Choroid plexus epithelial cell (primary cell): ENCODE data around the gene MRTFA.

Experiments used
- DNase-seq: peaks from one replicate; pipeline ENCODE4 v3.0.0-alpha.2; 2010; ENCODE audit warnings: low read depth
- H3K4me3 ChIP-seq: 2 replicates; pipeline ENCODE4 v1.5.1; 2011; ENCODE audit warnings: low read depth, mild to moderate bottlenecking, control low read depth, low read length, moderate library complexity
- TF ChIP-seq, protein P1 (sequence below): conservative IDR thresholded peaks from 2 replicates; pipeline ENCODE4 v1.5.1; 2011; ENCODE audit warnings: low read depth, mild to moderate bottlenecking, control low read depth, inconsistent platforms, low read length, moderate library complexity

MRTFA gene

DNA sequence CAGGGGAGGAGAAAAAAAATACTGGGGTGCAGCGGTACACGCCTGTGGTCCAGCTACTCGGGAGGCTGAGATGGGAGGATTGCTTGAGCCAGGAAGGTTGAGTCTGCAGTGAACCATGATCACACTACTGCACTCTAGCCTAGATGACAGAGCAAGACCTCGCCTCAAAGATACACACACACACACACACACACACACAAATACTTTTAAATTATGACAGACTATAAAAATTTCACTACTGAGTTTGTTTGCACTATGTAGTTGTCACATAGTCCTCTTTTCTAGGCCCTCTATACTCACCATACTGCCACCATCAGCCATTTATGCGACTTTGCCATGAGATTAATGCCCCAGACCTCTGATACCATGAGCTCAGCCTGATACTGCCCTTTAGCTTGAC, 109.6 kb downstream of the MRTFA start:
- TF ChIP-seq, protein P1, sequence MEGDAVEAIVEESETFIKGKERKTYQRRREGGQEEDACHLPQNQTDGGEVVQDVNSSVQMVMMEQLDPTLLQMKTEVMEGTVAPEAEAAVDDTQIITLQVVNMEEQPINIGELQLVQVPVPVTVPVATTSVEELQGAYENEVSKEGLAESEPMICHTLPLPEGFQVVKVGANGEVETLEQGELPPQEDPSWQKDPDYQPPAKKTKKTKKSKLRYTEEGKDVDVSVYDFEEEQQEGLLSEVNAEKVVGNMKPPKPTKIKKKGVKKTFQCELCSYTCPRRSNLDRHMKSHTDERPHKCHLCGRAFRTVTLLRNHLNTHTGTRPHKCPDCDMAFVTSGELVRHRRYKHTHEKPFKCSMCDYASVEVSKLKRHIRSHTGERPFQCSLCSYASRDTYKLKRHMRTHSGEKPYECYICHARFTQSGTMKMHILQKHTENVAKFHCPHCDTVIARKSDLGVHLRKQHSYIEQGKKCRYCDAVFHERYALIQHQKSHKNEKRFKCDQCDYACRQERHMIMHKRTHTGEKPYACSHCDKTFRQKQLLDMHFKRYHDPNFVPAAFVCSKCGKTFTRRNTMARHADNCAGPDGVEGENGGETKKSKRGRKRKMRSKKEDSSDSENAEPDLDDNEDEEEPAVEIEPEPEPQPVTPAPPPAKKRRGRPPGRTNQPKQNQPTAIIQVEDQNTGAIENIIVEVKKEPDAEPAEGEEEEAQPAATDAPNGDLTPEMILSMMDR, result no peak
- H3K4me3 ChIP-seq, result no peak overlapping the region
- no peak for DNase-seq

DNA sequence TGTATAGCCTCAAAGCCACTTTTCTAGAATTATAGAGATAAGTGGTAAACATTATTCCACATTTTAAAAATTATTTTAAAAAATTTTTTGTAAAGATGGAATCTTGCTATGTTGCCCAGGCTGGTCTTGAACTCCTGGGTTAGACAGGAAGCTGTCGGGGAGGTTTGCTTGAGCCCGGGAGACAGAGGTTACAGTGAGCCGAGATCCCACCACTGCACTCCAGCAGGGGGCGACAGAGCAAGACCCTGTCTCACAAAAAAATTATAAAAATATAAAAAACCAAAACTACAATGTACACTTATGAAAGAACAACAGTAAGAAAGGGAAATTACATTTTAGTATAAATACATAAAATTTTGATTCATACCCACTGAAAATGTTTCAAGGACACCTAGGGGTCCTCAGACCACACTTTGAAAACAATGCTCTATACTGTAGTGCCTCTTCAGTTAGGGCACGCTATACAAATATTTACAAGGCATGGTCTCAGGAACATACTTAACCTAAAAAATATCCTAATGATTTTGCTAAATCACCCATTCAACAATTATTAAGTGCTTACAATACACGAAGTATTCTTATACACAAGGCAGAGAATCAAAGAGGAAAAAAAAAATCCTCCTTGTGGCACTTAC, 111.2 kb downstream of the MRTFA start:
- no peak overlapping the region for H3K4me3 ChIP-seq
- TF ChIP-seq, protein P1, result peak; percentile 84
- DNase-seq, result peak; percentile 73

DNA sequence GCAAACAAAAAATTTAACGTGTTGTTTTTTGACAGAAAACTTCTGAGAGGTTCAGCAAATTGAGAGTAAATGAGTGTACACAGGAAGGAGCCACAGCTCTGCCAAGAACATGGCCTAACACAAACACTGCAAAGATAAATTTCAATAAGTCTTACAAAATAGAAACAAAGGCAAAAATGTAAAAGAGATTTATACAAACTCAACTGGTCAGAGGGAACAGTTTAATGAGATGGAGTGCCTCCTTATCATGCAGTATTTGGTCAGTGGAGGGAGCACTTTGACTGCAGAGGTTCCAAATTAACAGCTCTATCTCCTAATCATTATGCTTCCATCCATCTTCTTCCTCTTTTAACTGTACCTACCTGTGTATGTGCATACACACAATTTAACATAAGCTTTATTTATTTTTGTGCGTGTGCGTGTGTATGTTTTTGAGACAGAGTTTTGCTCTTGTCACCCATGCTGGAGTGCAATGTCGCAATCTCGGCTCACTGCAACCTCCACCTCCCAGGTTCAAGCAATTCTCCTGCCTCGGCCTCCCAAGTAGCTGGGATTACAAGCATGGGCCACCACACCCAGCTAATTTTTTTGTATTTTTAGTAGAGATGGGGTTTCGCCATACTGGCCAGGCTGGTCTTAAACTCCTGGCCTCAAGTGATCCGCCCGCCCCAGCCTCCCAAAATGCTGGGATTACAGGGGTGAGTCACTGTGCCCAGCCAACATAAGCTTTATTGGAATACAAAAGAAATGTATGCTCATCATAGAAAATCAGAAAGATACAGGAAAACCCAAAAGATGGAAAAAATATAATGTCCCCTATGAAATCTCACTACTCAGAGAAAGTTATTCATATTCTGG, 111.9 kb downstream of the MRTFA start:
- TF ChIP-seq, protein P1, result peak; percentile 59
- H3K4me3 ChIP-seq, result no peak overlapping the region
- peak; percentile 61 for DNase-seq

DNA sequence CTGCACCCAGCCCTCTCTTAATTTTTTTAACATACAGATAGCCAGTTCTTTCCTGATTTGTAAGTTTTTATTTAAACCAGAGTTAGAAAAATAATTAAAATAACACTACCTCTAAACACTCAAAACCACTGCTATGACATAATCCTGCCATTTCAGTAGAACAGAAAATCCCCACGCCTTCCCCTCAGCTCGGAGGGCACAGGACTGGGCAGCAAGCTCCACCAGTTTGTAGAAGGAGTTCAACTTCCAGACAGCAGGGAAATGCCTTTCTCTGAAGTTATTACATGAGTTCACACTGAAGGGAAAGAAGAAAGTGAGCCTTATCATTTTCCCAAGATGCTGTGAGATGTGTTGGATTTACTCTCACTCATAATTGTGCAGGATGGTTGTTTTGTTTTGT, 114.4 kb downstream of the MRTFA start:
- TF ChIP-seq, protein P1, result no peak
- H3K4me3 ChIP-seq, result no peak overlapping the region
- DNase-seq, result no peak

DNA sequence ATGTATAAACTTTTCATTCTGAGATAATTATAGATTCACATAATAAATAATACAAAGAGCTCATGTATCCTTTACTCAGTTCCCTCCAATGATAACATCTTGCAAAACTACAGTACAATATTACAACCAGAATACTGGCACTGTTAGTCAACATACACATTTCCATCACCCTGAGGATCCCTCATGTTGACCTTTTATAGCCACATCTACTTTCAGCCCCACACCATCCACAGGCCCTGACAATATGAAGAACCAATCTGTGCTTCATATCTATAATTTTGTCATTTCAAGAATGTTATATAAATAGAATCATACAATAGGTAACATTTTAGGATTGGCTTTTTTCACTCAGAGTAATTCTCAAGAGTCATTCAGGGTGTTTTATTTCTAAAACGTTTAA, 115.5 kb downstream of the MRTFA start:
- DNase-seq, result no peak
- TF ChIP-seq, protein P1, result no peak
- no peak overlapping the region for H3K4me3 ChIP-seq

DNA sequence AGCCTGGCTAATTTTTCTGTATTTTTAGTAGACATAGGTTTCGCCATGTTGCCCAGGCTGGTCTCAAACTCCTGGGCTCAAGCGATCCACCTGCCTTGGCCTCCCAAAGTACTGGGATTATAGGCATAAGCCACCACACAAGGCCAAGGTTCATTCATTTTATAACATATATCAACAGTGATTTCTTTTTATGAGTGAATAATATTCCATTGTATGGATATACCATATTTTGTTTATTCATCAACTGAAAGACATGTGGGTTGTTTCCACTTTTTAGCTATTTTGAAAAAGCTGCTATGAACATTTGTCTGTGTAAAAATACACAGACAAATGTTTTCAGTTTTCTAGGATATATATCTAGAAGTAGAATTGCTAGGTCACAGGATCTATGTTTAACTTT, 116.0 kb downstream of the MRTFA start:
- H3K4me3 ChIP-seq, result no peak overlapping the region
- DNase-seq, result no peak
- TF ChIP-seq, protein P1, result no peak
